Measurements from ENCODE around the gene ARHGAP45.

Gene ARHGAP45

DNA sequence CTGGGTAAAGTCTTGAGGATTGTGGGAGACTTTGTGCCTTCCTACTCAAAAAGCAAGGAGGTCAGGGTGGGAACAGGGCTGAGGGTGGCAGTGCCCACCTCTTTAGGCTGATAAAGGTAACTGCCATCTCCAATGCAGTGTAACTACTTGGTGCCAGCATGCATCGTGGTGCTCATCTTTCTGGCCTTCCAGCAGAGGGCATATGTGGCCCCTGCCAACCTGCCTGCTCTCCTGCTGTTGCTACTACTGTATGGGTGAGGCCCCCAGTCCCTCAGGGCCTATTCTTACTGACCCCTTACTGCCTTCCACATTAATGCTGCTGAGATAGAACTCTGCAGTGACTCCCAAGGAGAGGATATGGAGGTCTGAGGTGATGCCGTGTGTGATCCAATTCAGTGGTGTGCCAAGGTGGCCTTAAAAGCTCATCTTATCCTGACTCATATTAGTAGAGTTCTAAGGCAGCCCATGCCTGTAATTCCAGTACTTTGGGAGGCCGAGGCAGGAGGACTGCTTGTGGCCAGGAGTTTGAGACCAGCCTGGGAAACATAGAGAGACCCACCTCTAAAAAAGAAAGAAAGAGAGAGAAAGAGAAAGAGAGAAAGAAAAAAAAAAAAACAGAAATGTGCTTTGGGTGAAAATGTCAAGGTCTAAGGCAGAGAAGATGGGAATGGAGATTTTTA lies 9.7 kb upstream of the ARHGAP45 start:
- no peak for DNase-seq

DNA sequence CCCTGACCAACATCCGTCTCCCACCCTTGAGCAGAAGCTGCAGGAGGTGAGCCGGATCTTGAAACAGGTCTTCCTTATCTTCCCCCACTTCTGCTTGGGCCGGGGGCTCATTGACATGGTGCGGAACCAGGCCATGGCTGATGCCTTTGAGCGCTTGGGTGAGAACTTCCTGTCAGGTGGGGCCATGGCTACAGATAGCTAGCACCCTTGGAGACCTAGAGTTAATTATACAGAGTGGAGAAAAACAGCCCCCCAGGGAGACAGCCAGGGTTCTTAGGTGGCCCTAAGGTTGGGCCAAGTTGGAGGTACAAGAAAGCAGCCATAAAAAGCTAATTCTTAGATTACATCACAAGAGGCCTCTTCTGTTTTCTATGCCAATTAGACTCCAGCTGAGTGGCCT lies 8.9 kb upstream of the ARHGAP45 start:
- DNase-seq: no peak

DNA sequence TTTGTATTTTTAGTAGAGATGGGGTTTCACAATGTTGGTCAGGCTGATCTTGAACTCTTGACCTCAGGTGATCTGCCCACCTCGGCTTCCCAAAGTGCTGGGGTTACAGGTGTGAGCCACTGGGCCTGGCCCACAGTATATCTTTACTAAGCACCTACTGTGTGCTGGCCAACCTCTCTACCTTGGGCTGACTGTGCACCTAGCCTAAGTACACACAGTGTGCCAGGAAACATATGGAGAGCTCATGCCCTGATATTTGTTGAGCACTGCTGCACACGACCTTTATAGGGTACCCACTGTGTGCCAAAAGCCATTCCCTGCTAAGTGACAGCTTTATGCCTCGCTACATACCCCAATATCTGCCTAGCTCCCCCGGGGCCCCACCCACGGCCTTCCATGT lies 6.3 kb upstream of the ARHGAP45 start:
- DNase-seq: no peak

DNA sequence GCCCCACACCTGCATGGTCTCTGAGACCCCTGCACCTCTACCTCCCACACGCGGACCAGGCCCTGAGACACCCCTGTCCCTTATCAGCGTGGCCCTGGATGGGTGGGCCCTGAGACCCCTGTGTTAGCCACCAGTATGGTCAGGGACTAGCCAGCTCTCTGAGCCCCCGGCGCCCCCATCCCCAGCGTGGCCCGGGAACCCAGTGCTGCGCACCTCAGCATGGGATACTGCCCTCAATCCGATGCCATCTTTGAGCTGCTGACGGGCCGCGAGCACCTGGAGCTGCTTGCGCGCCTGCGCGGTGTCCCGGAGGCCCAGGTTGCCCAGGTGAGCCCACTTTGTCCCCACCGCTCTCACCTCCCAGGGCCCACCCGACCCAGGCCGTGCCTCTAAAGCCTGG lies 5.0 kb upstream of the ARHGAP45 start:
- DNase-seq: no peak

DNA sequence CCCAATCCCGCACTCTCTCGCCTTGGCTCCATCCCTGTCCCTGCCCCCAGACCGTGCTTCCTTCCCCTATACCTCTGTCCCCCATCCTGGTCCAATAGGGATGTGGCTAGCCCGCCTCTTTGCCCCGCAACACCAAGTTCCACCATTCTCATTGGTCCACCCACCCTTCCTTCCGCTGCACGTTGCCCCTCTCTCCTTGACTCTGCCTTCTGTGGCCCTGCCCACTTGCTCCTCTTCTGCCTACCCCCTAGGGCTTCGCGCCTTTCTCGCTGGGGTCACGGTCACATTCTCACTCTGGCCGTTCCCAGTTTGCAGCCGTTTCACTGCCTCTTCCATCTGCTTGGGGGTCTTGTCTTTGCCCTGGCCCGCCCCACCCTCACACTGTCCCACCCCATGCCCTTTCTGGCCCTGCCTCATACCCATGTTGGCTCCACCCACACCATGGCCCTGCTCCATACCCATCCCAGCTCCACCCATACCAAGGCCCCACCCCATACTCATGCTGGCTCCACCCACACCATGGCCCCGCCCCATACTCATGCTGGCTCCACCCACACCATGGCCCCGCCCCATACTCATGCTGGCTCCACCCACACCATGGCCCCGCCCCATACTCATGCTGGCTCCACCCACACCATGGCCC lies 4.5 kb upstream of the ARHGAP45 start:
- DNase-seq: no peak

DNA sequence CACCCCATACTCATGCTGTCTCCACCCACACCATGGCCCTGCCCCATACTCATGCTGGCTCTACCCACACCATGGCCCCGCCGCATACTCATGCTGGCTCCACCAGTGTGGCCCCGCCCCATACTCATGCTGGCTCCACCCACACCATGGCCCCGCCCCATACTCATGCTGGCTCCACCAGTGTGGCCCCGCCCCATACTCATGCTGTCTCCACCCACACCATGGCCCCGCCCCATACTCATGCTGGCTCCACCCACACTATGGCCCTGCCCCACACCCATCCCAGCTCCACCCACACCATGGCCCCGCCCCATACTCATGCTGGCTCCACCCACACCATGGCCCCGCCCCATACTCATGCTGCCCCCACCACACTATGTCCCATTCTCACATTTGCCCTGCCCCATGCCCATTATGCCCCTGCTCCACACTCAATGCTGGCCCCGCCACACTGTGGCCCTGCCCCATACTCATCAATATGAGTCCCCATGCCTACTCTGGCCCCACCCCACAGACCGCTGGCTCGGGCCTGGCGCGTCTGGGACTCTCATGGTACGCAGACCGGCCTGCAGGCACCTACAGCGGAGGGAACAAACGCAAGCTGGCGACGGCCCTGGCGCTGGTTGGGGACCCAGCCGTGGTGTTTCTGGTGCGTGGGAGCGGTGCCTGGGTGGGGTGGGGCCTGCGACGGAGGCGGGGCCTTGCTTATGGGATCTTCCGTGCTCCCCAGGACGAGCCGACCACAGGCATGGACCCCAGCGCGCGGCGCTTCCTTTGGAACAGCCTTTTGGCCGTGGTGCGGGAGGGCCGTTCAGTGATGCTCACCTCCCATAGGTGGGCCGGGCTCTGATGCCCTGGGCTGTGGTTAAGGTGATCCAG lies 3.7 kb upstream of the ARHGAP45 start:
- DNase-seq: no peak

DNA sequence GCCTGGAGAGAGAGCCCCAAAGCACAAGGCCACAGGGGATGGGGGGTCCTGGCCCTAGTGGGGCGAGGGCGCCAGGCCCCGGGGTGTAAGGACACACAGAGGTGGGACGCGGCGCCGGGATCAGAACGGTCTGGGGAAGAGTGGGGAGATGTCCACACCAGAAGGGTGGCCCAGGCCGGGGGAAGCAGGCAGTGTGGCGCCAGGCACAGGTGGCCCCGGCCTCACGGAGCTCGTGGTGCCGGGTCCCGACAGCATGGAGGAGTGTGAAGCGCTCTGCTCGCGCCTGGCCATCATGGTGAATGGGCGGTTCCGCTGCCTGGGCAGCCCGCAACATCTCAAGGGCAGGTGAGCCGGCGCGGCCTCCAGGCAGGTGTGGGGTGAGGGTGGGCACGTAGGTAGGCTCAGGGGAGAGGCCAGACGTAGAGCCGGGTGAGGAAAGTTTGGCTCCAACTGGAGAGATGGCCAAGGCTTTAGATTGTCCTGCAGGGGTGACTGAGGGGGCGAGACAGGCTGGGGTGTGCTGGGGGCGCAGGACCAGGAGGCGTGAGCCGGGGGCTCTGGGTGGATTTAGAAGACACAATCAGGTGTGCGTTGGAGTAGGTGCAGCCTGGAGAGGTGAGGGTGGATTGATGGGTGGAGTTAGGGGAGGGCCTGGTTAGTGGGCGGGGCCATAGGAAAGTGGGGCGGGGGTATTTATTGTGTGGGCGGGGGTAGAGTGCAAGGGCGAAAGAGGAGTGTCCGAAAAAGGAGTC lies 2.9 kb upstream of the ARHGAP45 start:
- no peak for DNase-seq

DNA sequence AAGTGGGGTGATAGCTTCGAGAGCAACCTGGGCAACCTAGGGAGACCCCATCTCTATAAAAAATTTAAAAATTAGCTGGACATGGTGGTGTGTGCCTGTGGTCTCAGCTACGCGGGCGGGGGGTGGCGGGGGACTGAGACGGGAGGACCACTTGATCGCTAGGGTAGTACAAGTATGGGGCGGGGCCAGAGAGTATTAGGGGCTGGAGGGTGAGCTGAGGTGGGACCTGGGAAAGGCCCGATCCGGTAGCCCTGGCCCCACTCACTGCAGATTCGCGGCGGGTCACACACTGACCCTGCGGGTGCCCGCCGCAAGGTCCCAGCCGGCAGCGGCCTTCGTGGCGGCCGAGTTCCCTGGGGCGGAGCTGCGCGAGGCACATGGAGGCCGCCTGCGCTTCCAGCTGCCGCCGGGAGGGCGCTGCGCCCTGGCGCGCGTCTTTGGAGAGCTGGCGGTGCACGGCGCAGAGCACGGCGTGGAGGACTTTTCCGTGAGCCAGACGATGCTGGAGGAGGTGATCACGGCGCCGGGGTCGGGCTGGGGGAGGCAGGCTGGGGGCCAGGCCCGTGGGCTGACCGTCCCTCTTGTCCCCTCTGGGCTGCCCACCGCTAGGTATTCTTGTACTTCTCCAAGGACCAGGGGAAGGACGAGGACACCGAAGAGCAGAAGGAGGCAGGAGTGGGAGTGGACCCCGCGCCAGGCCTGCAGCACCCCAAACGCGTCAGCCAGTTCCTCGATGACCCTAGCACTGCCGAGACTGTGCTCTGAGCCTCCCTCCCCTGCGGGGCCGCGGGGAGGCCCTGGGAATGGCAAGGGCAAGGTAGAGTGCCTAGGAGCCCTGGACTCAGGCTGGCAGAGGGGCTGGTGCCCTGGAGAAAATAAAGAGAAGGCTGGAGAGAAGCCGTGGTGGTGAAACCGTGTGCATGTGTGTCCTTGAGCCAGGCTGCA lies 2.0 kb upstream of the ARHGAP45 start:
- no peak for DNase-seq

DNA sequence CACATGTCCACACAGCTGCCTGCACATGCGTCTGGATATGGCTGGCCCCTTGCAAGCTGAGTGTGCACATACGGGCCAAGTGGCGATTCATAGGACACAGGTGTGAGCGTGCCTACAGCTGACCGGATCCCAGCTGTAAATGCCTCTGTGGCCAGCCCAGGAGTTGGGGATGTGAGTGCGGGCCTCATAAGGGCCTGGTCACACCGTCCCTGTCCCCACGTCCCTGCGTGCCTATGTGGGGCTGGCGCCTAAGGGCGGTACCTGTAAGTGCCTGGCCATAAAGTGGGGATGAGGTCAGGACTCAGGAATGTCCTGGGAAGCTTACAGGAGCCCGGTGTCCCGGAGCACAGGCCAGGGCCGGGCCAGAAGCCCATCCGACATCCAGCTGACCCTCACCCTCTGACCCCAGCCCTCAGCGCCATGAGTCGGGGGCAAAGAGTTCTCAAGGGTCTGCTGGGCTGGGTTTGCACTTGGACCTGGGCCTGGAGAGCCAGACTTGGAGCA lies 1.3 kb upstream of the ARHGAP45 start:
- no peak for DNase-seq

DNA sequence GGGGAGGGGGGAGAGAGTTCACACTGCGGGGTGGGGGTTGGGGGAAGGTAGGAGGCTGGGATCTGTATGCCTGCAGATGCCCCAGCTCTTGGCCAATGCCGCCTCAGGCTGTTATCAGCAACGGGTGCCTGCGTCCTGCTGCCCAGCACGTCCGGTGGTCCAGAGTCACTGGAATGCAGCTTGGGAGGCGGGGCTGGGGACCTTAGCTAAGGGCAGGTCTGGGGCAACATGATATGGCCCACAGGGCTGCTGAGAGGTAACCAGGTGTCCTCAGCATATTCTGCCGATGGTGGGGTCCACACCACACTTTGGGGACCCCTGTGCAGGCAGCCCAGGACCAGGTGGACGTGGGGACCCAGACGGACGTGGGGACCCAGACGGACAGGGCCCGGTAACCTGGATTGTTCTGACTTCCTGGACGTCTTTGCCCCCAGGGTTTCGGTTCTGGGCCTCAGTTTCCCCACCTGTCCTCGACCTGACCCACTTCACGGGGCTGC lies 668 bp upstream of the ARHGAP45 start:
- DNase-seq: no peak

DNA sequence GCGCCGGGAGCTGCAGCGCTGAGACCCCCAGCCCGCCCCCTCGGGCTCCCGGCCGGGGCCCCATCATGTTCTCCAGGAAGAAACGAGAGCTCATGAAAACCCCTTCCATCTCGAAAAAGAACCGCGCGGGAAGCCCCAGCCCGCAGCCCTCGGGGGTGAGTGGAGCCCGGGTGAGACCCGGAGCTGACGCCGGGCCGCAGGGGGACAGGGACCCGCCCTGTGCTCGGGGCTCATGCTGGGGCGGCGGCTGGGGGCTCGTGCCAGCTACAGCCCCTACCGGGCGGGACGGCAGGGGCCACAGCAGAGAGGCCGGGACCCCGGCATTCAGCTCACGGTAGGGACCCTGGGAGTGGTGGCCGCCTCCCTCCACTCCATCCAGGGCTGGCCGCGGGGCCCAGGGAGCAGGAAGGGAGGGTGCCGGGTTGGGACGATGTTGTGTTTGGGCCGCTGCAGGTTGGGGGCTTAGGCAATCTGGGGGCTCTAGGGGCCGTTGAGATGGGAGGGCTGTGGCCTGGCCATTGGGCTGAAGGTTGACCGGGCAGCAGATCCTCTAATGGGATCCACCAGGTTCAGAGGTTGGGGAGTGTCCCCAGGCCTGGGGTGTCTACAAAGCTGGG lies 482 bp downstream of the ARHGAP45 start:
- DNase-seq: no peak

DNA sequence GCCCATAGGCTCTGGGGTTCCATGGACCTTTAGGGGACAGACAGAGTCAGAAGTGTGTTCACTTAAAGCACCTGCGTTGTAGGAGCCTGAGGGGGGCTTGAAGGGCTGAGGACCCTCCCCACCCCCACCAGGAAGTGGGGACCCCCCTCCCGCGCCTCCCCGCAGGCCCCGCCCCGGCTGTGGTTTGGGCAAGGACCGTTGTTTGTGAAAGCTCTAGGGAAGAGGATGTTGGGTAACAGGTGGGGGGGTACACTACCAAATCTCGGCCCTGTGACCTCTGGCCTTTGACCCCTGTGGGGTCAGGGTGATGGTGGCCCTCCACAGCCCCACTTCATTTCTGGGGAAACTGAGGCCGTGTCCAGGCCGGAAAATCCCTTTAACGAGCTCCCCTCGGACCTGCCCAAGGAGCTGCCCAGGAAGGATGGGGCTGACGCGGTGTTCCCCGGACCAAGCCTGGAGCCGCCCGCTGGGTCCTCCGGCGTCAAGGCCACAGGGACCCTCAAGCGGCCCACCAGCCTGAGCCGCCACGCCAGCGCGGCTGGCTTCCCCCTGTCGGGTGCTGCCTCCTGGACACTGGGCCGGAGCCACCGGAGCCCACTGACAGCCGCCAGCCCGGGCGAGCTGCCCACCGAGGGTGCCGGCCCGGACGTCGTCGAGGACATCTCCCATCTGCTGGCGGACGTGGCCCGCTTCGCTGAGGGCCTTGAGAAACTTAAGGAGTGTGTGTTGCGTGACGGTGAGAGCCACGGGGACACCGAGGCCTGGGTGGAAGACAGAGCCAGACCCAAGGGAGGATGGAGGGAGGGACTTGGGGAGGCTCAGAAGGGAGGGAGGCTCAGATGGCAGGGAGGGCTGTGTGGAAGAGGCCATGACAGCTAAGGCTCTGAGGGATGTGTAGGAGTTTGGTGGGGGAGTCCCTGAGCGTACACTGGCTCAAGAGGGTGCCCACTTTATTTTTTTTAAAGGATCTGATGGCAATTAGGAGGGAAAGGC lies 1.3 kb downstream of the ARHGAP45 start:
- DNase-seq: no peak

DNA sequence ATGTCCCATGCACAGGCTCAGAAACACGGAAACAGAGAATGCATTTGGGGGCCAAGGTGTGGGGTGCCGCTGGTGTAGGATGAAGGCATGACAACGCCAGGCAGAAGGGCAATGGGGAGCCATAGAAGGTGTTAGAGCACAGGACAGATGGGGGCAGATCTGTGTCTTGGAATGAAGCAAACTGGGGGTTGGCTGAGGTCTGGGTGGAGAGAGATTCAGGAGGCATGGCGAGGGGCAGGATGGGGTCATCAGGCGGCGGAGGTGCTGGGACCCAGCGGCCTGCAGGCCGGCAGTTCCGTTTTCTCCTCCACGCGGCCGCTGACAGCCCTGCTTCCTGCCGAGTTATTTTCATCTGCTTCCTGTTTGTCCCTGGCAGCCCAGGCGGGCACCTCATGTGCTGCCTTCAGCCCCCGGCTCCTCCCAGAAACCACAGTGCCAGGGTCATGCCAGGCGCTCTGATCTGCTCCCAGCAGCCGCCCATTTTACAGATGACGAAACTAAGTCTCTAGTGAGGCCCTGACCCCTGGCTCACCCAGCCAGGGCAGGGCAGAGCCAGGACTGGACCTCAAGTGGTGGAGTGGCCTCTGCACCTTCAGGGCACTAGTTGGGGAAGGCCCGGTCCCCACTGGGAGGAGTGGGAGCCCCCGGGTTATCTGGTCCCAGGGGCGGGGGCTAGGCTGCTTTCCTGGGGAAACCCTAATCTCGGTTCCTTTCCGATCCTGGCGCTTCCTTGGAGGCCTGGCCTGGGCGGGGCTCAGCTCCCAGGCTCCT lies 2.2 kb downstream of the ARHGAP45 start:
- DNase-seq: no peak

DNA sequence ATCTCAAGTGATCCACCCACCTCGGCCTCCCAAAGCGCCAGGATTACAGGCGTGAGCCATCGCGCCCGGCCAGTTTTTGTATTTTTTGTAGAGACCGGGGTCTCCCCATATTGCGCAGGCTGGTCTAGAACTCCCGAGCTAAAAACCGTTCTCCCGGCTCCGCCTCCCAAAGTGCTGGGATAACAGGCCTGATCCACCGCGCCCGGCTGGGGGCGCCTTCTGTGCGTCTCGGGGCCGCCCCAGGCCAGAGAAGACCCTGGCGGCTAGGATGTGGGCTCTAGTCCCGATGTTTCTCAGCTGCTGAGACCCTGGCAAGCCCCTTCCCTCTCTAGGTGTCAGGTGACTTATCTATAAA lies 3.6 kb downstream of the ARHGAP45 start:
- no peak for DNase-seq

DNA sequence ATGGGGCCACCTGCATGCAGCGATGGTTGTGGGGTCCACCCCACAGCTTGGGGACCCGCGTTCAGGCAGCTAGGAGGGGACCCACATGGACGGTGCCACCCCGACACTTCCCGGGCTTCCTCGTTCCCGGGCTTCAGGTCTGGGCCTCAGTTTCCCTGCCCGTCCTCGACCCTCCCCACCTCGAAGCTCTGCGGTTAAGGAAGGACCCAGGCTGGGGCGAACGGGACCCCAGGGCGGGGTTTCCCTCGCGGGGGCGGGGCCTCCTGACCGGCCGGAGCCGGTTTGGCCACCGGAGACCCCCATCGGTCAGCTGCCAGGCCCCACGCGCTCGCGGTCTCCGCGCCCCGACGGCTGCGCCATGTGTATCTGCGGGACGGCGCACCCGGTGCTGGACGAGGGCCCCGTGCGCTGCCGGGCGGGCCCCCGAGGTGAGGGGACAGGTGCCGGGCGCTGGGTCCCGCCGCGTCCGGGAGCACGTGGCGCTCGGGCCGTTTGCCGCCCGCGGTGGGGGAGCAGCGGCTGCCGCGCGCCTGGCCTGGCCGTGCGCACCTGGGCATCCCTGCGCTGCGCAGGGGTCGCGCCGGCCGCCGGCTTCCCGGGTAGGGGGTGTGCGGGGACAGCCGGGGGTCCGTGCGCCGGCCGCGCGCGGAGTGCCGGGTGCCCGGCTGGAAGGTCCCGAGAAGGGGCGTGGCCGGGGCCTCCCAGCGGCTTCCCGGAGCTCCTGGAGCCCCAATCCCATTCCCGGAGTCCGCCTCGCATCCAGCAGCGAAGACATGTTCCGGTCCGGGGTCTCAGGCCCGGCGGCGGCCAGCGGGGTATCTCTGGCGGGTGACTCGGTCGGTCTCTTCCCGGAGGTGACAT lies 4.2 kb downstream of the ARHGAP45 start:
- DNase-seq: no peak

DNA sequence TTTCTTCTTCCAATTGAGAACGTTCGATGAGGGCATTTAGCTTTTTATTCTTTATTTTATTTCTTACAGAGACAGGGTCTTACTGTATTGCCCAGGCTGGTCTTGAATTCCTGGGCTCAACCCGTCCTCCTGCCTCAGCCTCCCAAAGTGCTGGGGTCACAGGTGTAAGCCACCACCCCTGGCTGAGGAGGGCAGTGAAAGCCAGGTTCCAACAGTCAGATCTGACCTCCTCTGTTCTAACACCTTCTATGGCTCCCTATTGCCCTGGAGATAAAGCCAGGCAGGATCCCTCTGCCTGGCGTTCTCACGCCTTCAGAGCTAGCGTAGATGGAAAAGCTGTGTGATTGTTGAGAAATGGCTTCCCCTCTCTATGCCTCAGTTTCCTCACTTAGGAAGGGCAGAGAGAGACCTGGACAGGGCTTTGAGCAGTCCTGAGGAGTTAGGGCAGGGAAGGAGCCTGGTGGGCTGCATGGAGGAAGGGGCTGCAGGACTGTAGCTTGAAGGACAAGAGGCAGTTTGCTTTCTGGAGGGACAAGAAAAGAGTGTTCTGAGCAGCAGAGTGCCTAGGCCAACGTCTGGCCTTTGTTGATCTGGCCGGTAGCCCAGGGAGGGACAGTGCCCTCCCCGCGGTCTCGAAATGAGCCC lies 5.5 kb downstream of the ARHGAP45 start:
- DNase-seq: no peak

Data from cortex of kidney (tissue), 1 donor.